AG20443 (cell line): ENCODE data around the gene FBRSL1.

Experiments used
- DNase-seq: peaks from one replicate; pipeline ENCODE4 v3.0.0; 2012; ENCODE audit warnings: low spot score, mixed read lengths

Gene FBRSL1

GRCh38 chr12:132483612-132484011 lies 6.3 kb upstream of the FBRSL1 start:
- no peak for DNase-seq

GRCh38 chr12:132484183-132484890 lies 5.6 kb upstream of the FBRSL1 start:
- no peak for DNase-seq

GRCh38 chr12:132484891-132485441 lies 5.0 kb upstream of the FBRSL1 start:
- no peak for DNase-seq

- DNase-seq = no peak
These were observed 4.3 kb upstream of the FBRSL1 start for GRCh38 chr12:132485619-132486018.

- no peak for DNase-seq
These were observed 3.8 kb upstream of the FBRSL1 start for GRCh38 chr12:132486168-132486567.

GRCh38 chr12:132486576-132486975 lies 3.4 kb upstream of the FBRSL1 start:
- DNase-seq = no peak

- DNase-seq = no peak
These were observed 2.6 kb upstream of the FBRSL1 start for GRCh38 chr12:132487311-132487741.

GRCh38 chr12:132488127-132489077 lies 1.5 kb upstream of the FBRSL1 start:
- no peak for DNase-seq

GRCh38 chr12:132489078-132489601 lies 811 bp upstream of the FBRSL1 start:
- DNase-seq = no peak

- DNase-seq = peak; percentile 67
These were observed 629 bp downstream of the FBRSL1 start for GRCh38 chr12:132490422-132491137.

GRCh38 chr12:132491138-132491663 lies 1.2 kb downstream of the FBRSL1 start:
- DNase-seq = no peak

GRCh38 chr12:132491761-132492378 lies 1.9 kb downstream of the FBRSL1 start:
- DNase-seq = no peak

GRCh38 chr12:132492522-132492921 lies 2.6 kb downstream of the FBRSL1 start:
- no peak for DNase-seq

GRCh38 chr12:132492951-132493350 lies 3.0 kb downstream of the FBRSL1 start:
- no peak for DNase-seq

- DNase-seq = no peak
These were observed 3.7 kb downstream of the FBRSL1 start for GRCh38 chr12:132493482-132494178.

- no peak for DNase-seq
These were observed 4.6 kb downstream of the FBRSL1 start for GRCh38 chr12:132494294-132495164.

GRCh38 chr12:132495165-132495544 lies 5.2 kb downstream of the FBRSL1 start:
- DNase-seq = no peak

GRCh38 chr12:132495629-132496357 lies 5.8 kb downstream of the FBRSL1 start:
- no peak for DNase-seq

GRCh38 chr12:132496358-132496669 lies 6.4 kb downstream of the FBRSL1 start:
- DNase-seq = no peak
